Vagina (tissue), 2 donors: Measurements from ENCODE around the gene COQ2. TPM values are rescaled to one million over a fixed set of nuclear protein-coding genes. Genes with fewer than 3 reads are reported as not detected.

Experiments used
- DNase-seq, 2 donors: peaks; one replicate each; pipeline ENCODE4 v3.0.0-alpha.2; 2017; ENCODE audit errors: extremely low spot score in 2 of 2
- H3K27ac ChIP-seq: fragments of 200-600 bp; sonication (generic); one replicate; pipeline ENCODE4 v1.5.1; 2019
- H3K27me3 ChIP-seq: fragments of 200-600 bp; sonication (generic); one replicate; pipeline ENCODE4 v1.5.1; 2019
- H3K36me3 ChIP-seq, 2 donors: fragments of 200-600 bp; sonication (generic); one replicate each; pipeline ENCODE4 v1.5.1; 2017 to 2019
- H3K4me1 ChIP-seq: fragments of 200-600 bp; sonication (generic); one replicate; pipeline ENCODE4 v1.5.1; 2019
- H3K4me3 ChIP-seq, 2 donors: fragments of 200-600 bp; sonication (generic); 1 replicate in 1 of 2; 2 replicates in 1 of 2; pipeline ENCODE4 v1.5.1; 2016 to 2019
- H3K9me3 ChIP-seq: fragments of 200-600 bp; sonication (generic); one replicate; pipeline ENCODE4 v1.5.1; 2019
- CTCF ChIP-seq, 3 experiments: fragments of 450-650 bp in 2 of 3; fragments of 200-600 bp in 1 of 3; sonication (generic) in 1 of 3; IDR thresholded peaks; one replicate each; pipeline ENCODE4 v1.5.1; 2017 to 2019; ENCODE audit warnings: antibody characterized with exemption in 3 of 3, mild to moderate bottlenecking in 2 of 3, moderate library complexity in 2 of 3
- POLR2A ChIP-seq, 2 donors: fragments of 450-650 bp; IDR thresholded peaks; one replicate each; pipeline ENCODE4 v1.6.1; 2017; ENCODE audit warnings: antibody characterized with exemption in 2 of 2, mild to moderate bottlenecking in 2 of 2, moderate library complexity in 2 of 2
- POLR2AphosphoS5 ChIP-seq, 2 donors: sonication (generic); formaldehyde crosslinking; IDR thresholded peaks; one replicate each; pipeline ENCODE4 v1.9.0; 2017; ENCODE audit warnings: antibody characterized with exemption in 2 of 2, mild to moderate bottlenecking in 2 of 2, low read depth in 1 of 2; ENCODE audit not compliant: insufficient read depth in 1 of 2
- intact Hi-C: fragments of 100-400 bp; cut with DNase I; formaldehyde crosslinking; loops from one replicate; pipeline ENCODE4 v1.15.1; 2023
- total RNA-seq: library from RNA; depleted of rRNA; stranded (reverse); fragments of >200 nt; gene quantifications from one replicate; pipeline ENCODE4 v1.2.3, GENCODE V29; 2016

Gene COQ2
- total RNA-seq, 1 donor from 2014 or later = 4.2 TPM

GRCh38 chr4:83231620-83232076, 53.0 kb downstream of the COQ2 start:
- Histone ChIP-seq H3K4me3 (no peak overlapping the region), H3K27ac (no peak overlapping the region), H3K27me3 (no peaks in the 10 kb centered on the region), H3K36me3 (no peaks in the 10 kb centered on the region), H3K4me1 (no peaks in the 10 kb centered on the region), H3K9me3 (no peaks in the 10 kb centered on the region)
- intact Hi-C loops = no loop called here
- TF ChIP-seq CTCF (IDR thresholded peaks at IDR 0.05) (no peak), POLR2A (IDR thresholded peaks at IDR 0.05) (no peak), POLR2AphosphoS5 (IDR thresholded peaks at IDR 0.05; ENCODE audit: insufficient read depth in 1 of 2, low read depth in 1 of 2) (no peak)
- peak in 1 of 2 donors; percentile 11 for DNase-seq

- Histone ChIP-seq H3K27me3 (no peaks in the 10 kb centered on the region), H3K27ac (no peak overlapping the region), H3K4me1 (no peaks in the 10 kb centered on the region), H3K36me3 (no peaks in the 10 kb centered on the region), H3K4me3 (no peak overlapping the region), H3K9me3 (no peaks in the 10 kb centered on the region)
- intact Hi-C loops = no loop called here
- peak in 1 of 2 donors; percentile 16 for DNase-seq
- no peak for TF ChIP-seq POLR2AphosphoS5 (IDR thresholded peaks at IDR 0.05; ENCODE audit: insufficient read depth in 1 of 2, low read depth in 1 of 2)
- no peak for TF ChIP-seq POLR2A (IDR thresholded peaks at IDR 0.05)
- no peak for TF ChIP-seq CTCF (IDR thresholded peaks at IDR 0.05)
These were observed 53.7 kb downstream of the COQ2 start for GRCh38 chr4:83230928-83231327.

- Histone ChIP-seq H3K4me3 (no peak overlapping the region), H3K27ac (no peak overlapping the region), H3K9me3 (no peaks in the 10 kb centered on the region), H3K36me3 (no peaks in the 10 kb centered on the region), H3K4me1 (no peaks in the 10 kb centered on the region), H3K27me3 (no peaks in the 10 kb centered on the region)
- no peak for TF ChIP-seq CTCF (IDR thresholded peaks at IDR 0.05)
- no peak for TF ChIP-seq POLR2AphosphoS5 (IDR thresholded peaks at IDR 0.05; ENCODE audit: insufficient read depth in 1 of 2, low read depth in 1 of 2)
- TF ChIP-seq POLR2A (IDR thresholded peaks at IDR 0.05) = no peak
- DNase-seq = peak in 1 of 2 donors; percentile 64
- intact Hi-C loops = no loop called here
These were observed 54.8 kb downstream of the COQ2 start for GRCh38 chr4:83229791-83230190.

- no peaks in the 10 kb centered on the region for H3K36me3 ChIP-seq
- TF ChIP-seq CTCF (IDR thresholded peaks at IDR 0.05) (no peak), POLR2A (IDR thresholded peaks at IDR 0.05) (no peak), POLR2AphosphoS5 (IDR thresholded peaks at IDR 0.05; ENCODE audit: insufficient read depth in 1 of 2, low read depth in 1 of 2) (no peak)
- no peak overlapping the region for H3K27ac ChIP-seq
- no peak for DNase-seq
- H3K9me3 ChIP-seq = no peaks in the 10 kb centered on the region
- intact Hi-C loops = no loop called here
- no peaks in the 10 kb centered on the region for H3K4me1 ChIP-seq
- no peaks in the 10 kb centered on the region for H3K27me3 ChIP-seq
- no peak overlapping the region for H3K4me3 ChIP-seq
These were observed 56.4 kb downstream of the COQ2 start for GRCh38 chr4:83228231-83228630.

GRCh38 chr4:83224502-83225197, 59.9 kb downstream of the COQ2 start:
- no peaks in the 10 kb centered on the region for H3K9me3 ChIP-seq
- intact Hi-C loops = no loop called here
- H3K27ac ChIP-seq = no peak overlapping the region
- no peaks in the 10 kb centered on the region for H3K27me3 ChIP-seq
- no peak for TF ChIP-seq POLR2A (IDR thresholded peaks at IDR 0.05)
- H3K36me3 ChIP-seq = no peaks in the 10 kb centered on the region
- peak in 1 of 2 donors; percentile 40 for DNase-seq
- peaks cover 5% of the 10 kb centered on the region for H3K4me1 ChIP-seq
- H3K4me3 ChIP-seq = no peak overlapping the region
